GM12864 (cell line): Measurements from ENCODE around the gene GPR63.
"Not testable (repeated sequence)": the region's sequence is repeated elsewhere in the genome, so short reads cannot be mapped to it uniquely, and the experiment has no call there.

Source experiments
- DNase-seq: peaks from one replicate; pipeline ENCODE4 v3.0.0-alpha.2; 2011; ENCODE audit warnings: low read depth
- H3K4me3 ChIP-seq: 2 replicates; pipeline ENCODE4 v1.5.1; 2011; ENCODE audit warnings: mild to moderate bottlenecking, low read depth, low read length, control low read depth
- CTCF ChIP-seq: IDR thresholded peaks from 2 replicates; pipeline ENCODE4 v1.5.1; 2011; ENCODE audit warnings: low read depth, mild to moderate bottlenecking, moderate library complexity, low read length, control low read depth, inconsistent platforms; ENCODE audit errors: missing control alignments

The GPR63 gene

GRCh38 chr6:96837081-96837971, at the start of gene GPR63:
Gene GPR63, minus strand, starts transcription at chr6:96837477. Its CDS starts 37,746 bp downstream, at chr6:96799731.
- DNase-seq: peak; percentile 46
- no peak for TF ChIP-seq CTCF
- peak within 1 kb of the TSS; percentile 61 for H3K4me3 ChIP-seq

- DNase-seq: no peak
- no peak overlapping the region for H3K4me3 ChIP-seq
- TF ChIP-seq CTCF: no peak
Measured at GRCh38 chr6:96886519-96886918, 49.2 kb upstream of the GPR63 start.

- not testable (repeated sequence) for H3K4me3 ChIP-seq
- DNase-seq: peak; percentile 34
Measured at GRCh38 chr6:96885187-96885631, 47.9 kb upstream of the GPR63 start.

GRCh38 chr6:96878143-96878542, 40.9 kb upstream of the GPR63 start:
- TF ChIP-seq CTCF: no peak
- DNase-seq: no peak
- H3K4me3 ChIP-seq: no peak overlapping the region

- H3K4me3 ChIP-seq: no peak overlapping the region
- no peak for TF ChIP-seq CTCF
- DNase-seq: no peak
Measured at GRCh38 chr6:96876886-96877545, 39.7 kb upstream of the GPR63 start.

- TF ChIP-seq CTCF: no peak
- DNase-seq: no peak
Measured at GRCh38 chr6:96872976-96873375, 35.7 kb upstream of the GPR63 start.

GRCh38 chr6:96865055-96865405, 27.8 kb upstream of the GPR63 start:
- H3K4me3 ChIP-seq: no peak overlapping the region
- no peak for DNase-seq
- no peak for TF ChIP-seq CTCF

More at GRCh38 chr6:96872976-96873375, 35.7 kb upstream of the GPR63 start:
- no peak overlapping the region for H3K4me3 ChIP-seq
